Neural progenitor cell (in vitro differentiated cells): ENCODE measurements around the gene EGFR. TPM values are rescaled to one million over a fixed set of nuclear protein-coding genes. Genes with fewer than 3 reads are reported as not detected.

Experiments used
- DNase-seq: peaks from one replicate; pipeline ENCODE4 v3.0.0-alpha.2; 2016; ENCODE audit warnings: low spot score
- H2AFZ ChIP-seq: fragments of 200-600 bp; sonication (generic); replicated peaks from 2 replicates; pipeline ENCODE4 v1.6.1; 2016; ENCODE audit warnings: antibody characterized with exemption
- H3F3A ChIP-seq: fragments of 200-600 bp; sonication (generic); 2 replicates; pipeline ENCODE4 v1.6.1; 2016; ENCODE audit warnings: antibody characterized with exemption, low read depth
- H3K27ac ChIP-seq: fragments of 200-600 bp; sonication (generic); 2 replicates; pipeline ENCODE4 v1.5.1; 2016; ENCODE audit warnings: mild to moderate bottlenecking
- H3K27me3 ChIP-seq: fragments of 200-600 bp; sonication (generic); 2 replicates; pipeline ENCODE4 v1.6.1; 2016; ENCODE audit warnings: mild to moderate bottlenecking, moderate library complexity
- H3K36me3 ChIP-seq: fragments of 200-600 bp; sonication (generic); 2 replicates; pipeline ENCODE4 v1.5.1; 2016
- H3K4me1 ChIP-seq: fragments of 200-600 bp; sonication (generic); 2 replicates; pipeline ENCODE4 v1.6.1; 2016; ENCODE audit warnings: mixed run types
- H3K4me2 ChIP-seq: fragments of 200-600 bp; sonication (generic); 2 replicates; pipeline ENCODE4 v1.6.1; 2016
- H3K4me3 ChIP-seq: fragments of 200-600 bp; sonication (generic); 2 replicates; pipeline ENCODE4 v1.5.1; 2016
- H3K79me2 ChIP-seq: fragments of 200-600 bp; sonication (generic); 2 replicates; pipeline ENCODE4 v1.6.1; 2016; ENCODE audit warnings: low read depth
- H3K9ac ChIP-seq: fragments of 200-600 bp; sonication (generic); 2 replicates; pipeline ENCODE4 v1.6.1; 2016
- H3K9me3 ChIP-seq: fragments of 200-600 bp; sonication (generic); 2 replicates; pipeline ENCODE4 v1.5.1; 2016; ENCODE audit warnings: low read depth
- H4K20me1 ChIP-seq: fragments of 200-600 bp; sonication (generic); 2 replicates; pipeline ENCODE4 v1.6.1; 2016; ENCODE audit warnings: low read depth
- H3K27ac Mint-ChIP-seq: 3 replicates; pipeline ENCODE4 v1.8.0; 2021; ENCODE audit warnings: mixed read lengths
- H3K27me3 Mint-ChIP-seq: 2 replicates; pipeline ENCODE4 v1.8.0; 2022; ENCODE audit warnings: low read depth, mild to moderate bottlenecking, inconsistent platforms, moderate library complexity, mixed read lengths; ENCODE audit not compliant: insufficient read depth
- H3K36me3 Mint-ChIP-seq: 3 replicates; pipeline ENCODE4 v1.8.0; 2021; ENCODE audit warnings: mixed read lengths
- H3K4me1 Mint-ChIP-seq: 3 replicates; pipeline ENCODE4 v1.8.0; 2021; ENCODE audit warnings: mixed read lengths
- H3K4me3 Mint-ChIP-seq: 3 replicates; pipeline ENCODE4 v1.8.0; 2021; ENCODE audit warnings: mild to moderate bottlenecking, moderate library complexity, mixed read lengths
- H3K9me3 Mint-ChIP-seq: 3 replicates; pipeline ENCODE4 v1.8.0; 2020; ENCODE audit warnings: mixed read lengths
- EZH2 ChIP-seq: fragments of 200-600 bp; sonication (generic); IDR thresholded peaks from 2 replicates; pipeline ENCODE4 v1.6.1; 2017; ENCODE audit warnings: antibody characterized with exemption, mild to moderate bottlenecking, moderate library complexity
- EZH2phosphoT487 ChIP-seq: fragments of 200-600 bp; sonication (generic); IDR thresholded peaks from 2 replicates; pipeline ENCODE4 v1.6.1; 2017; ENCODE audit warnings: antibody characterized with exemption
- total RNA-seq: library from RNA; depleted of rRNA; stranded (reverse); fragments of >200 nt; gene quantifications from 2 replicates; pipeline ENCODE4 v1.2.3, GENCODE V29; 2015; ENCODE audit warnings: low replicate concordance
- TF ChIP-seq, protein P1 (sequence below): fragments of 200-600 bp; sonication (generic); IDR thresholded peaks from 2 replicates; pipeline ENCODE4 v1.5.1; 2017; ENCODE audit warnings: antibody characterized with exemption, mild to moderate bottlenecking

EGFR gene
- total RNA-seq, 1 donor from 2014 or later, result 4.6 TPM

DNA sequence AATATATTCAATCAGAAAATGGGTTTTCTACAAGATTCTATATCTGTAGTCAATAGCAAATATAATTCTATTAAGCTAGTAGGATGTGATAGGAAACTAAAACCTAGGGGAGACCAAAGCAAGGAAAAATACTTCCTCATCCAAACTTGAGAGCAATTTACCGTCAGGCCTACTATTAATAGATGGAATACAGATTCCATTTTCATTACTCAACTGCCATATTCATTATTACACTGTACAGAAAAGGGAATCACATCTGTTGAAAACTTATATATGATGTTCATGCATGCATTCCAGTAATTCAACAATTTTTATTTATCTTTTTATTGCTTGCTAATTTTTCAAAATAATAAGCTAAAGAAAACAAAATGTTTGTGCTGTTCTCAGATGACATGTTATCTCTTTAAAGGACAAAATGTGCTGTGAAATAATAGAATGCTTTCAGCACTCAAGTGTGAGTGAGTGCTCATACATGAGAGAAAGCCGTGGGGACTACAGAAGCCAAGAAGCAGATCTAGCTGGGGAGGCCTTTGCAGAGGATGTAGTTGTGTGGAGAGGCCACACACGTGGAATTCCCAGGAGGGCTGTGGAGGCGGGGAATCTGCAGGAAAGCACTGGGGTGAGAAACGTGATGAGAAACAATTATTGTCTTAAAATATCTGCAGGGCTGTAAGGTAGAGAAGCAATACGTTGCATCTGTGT, 110.0 kb downstream of the EGFR start:
- no peaks in the 10 kb centered on the region for H3K36me3 Mint-ChIP-seq
- Histone ChIP-seq H3K79me2 (no peaks in the 10 kb centered on the region), H3K27me3 (no peaks in the 10 kb centered on the region), H3K4me3 (no peak overlapping the region), H3K36me3 (no peaks in the 10 kb centered on the region), H3K9ac (no peak overlapping the region), H3K27ac (no peak overlapping the region), H4K20me1 (no peaks in the 10 kb centered on the region), H2AFZ (no peak overlapping the region), H3F3A (peaks cover 15% of the 10 kb centered on the region), H3K9me3 (no peaks in the 10 kb centered on the region), H3K4me1 (peaks cover 17% of the 10 kb centered on the region), H3K4me2 (peak overlapping the region; percentile 14)
- peaks cover 61% of the 10 kb centered on the region for H3K4me1 Mint-ChIP-seq
- TF ChIP-seq EZH2 (no peak), EZH2phosphoT487 (no peak)
- TF ChIP-seq, protein P1, sequence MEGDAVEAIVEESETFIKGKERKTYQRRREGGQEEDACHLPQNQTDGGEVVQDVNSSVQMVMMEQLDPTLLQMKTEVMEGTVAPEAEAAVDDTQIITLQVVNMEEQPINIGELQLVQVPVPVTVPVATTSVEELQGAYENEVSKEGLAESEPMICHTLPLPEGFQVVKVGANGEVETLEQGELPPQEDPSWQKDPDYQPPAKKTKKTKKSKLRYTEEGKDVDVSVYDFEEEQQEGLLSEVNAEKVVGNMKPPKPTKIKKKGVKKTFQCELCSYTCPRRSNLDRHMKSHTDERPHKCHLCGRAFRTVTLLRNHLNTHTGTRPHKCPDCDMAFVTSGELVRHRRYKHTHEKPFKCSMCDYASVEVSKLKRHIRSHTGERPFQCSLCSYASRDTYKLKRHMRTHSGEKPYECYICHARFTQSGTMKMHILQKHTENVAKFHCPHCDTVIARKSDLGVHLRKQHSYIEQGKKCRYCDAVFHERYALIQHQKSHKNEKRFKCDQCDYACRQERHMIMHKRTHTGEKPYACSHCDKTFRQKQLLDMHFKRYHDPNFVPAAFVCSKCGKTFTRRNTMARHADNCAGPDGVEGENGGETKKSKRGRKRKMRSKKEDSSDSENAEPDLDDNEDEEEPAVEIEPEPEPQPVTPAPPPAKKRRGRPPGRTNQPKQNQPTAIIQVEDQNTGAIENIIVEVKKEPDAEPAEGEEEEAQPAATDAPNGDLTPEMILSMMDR, result no peak
- H3K4me3 Mint-ChIP-seq, result no peak overlapping the region
- H3K27ac Mint-ChIP-seq, result peak overlapping the region; percentile 21
- DNase-seq, result peak; percentile 31
- H3K27me3 Mint-ChIP-seq, result peaks cover 4% of the 10 kb centered on the region
- no peaks in the 10 kb centered on the region for H3K9me3 Mint-ChIP-seq

DNA sequence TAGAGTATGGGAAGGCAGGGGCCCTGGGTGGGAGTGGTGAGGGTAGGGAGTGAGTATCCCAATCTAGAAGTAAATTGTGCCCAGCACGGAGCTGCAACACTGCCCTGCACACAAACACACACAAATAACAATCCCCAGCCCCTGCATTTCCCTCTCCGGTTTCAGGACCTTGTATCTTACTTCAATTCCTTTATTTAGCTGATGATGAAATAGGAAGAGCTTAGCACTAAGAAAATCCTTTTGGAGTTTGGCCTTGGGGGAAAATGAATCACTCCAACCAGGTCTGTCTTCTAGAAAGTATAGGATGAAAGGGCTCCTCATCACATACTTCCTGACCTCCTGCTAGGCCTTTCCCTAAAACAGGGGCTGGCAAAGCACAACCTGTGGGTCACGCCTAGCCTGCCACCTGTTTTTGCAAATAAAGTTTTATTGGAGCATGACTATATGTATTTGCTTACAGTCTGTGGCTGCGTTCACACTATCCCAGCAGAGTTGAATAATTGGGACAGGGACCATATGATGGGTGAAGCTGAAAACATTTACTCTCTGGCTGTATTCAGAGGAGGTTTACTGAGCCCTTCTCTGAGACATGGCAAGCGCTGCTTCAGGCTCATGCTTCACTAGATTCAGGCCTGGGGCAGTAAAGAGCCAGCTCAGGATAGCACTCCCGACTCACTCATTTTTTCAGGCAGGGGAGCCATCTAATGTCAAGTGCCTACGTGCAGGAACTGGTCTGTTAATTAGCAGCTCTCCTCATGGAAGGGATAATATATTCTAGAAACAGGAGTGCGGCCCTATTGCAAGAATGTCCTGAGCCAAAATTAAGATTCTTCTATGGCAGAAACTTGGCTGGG, 111.0 kb downstream of the EGFR start:
- Mint-ChIP-seq H3K4me3 (no peak overlapping the region), H3K9me3 (peaks cover under 1% of the 10 kb centered on the region), H3K36me3 (no peaks in the 10 kb centered on the region), H3K27me3 (peaks cover 5% of the 10 kb centered on the region), H3K27ac (peak overlapping the region; percentile 76), H3K4me1 (peaks cover 65% of the 10 kb centered on the region)
- Histone ChIP-seq H3K4me3 (no peak overlapping the region), H3K27me3 (no peaks in the 10 kb centered on the region), H3K9ac (no peak overlapping the region), H3K27ac (no peak overlapping the region), H3K4me1 (peaks cover 17% of the 10 kb centered on the region), H3F3A (peaks cover 15% of the 10 kb centered on the region), H4K20me1 (no peaks in the 10 kb centered on the region), H3K4me2 (peak overlapping the region; percentile 22), H2AFZ (no peak overlapping the region), H3K9me3 (no peaks in the 10 kb centered on the region), H3K79me2 (no peaks in the 10 kb centered on the region), H3K36me3 (no peaks in the 10 kb centered on the region)
- TF ChIP-seq EZH2 (no peak), EZH2phosphoT487 (no peak)
- TF ChIP-seq, protein P1, result no peak
- peak; percentile 34 for DNase-seq

DNA sequence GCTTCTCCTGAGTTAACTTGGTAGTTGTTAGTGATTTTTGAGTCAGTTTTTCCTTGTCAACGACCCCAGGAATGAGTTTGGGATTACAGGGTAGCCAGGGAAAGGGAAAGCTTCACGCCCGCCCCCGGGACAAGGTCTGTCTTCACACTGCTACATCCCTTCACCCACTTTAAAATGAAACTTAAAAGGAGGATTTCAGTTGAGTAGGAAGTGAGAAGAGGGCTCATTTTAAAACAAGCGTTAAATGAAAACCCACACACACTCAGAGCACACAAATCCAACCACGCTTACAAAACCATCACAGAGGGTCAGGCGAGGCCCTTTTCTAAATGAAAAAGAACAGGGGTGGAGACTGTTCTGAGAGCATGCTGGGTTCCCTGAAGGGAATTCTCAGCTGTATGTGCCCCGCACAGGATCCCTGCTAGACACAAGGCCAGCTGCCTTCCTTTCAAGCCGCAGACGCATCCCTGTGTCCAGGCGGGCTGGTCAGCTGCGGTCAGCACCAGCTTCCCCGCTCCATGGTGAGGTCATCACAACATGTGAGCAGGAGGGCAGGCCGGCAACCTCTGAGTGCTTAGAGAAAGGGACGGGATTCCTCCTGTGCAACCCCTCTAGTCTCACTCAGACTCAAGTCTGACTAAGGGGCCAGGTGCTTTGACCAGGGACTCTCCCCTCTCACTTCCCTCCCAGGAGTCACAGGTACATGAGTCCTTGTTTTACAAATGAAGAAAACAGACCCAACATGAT, 111.8 kb downstream of the EGFR start:
- Histone ChIP-seq H4K20me1 (no peaks in the 10 kb centered on the region), H3K4me3 (no peak overlapping the region), H3K36me3 (no peaks in the 10 kb centered on the region), H2AFZ (peak overlapping the region; percentile 21), H3K27ac (no peak overlapping the region), H3F3A (peaks cover 15% of the 10 kb centered on the region), H3K4me1 (peaks cover 17% of the 10 kb centered on the region), H3K4me2 (peak overlapping the region; percentile 22), H3K9ac (no peak overlapping the region), H3K9me3 (no peaks in the 10 kb centered on the region), H3K27me3 (no peaks in the 10 kb centered on the region), H3K79me2 (no peaks in the 10 kb centered on the region)
- Mint-ChIP-seq H3K4me3 (no peak overlapping the region), H3K4me1 (peaks cover 65% of the 10 kb centered on the region), H3K9me3 (peaks cover 5% of the 10 kb centered on the region), H3K36me3 (no peaks in the 10 kb centered on the region), H3K27ac (peak overlapping the region; percentile 76), H3K27me3 (peaks cover 5% of the 10 kb centered on the region)
- TF ChIP-seq EZH2phosphoT487 (no peak), EZH2 (no peak)
- TF ChIP-seq, protein P1, result no peak
- peak; percentile 79 for DNase-seq
